Activated CD4-positive, CD25-positive, alpha-beta regulatory T cell treated with anti-CD3 and anti-CD28 coated beads, Interleukin-2, amount 50 U/mL, for 24 hours (primary cell): ENCODE results near the gene ITIH2.
A peak's percentile ranks its signal among the peaks of the same experiment; 100 is the strongest.
"Not testable (repeated sequence)": the region's sequence is repeated elsewhere in the genome, so short reads cannot be mapped to it uniquely, and the experiment has no call there.

Experiments
- ATAC-seq, 2 donors: fragments of 150-1000 bp; cut with Tn5 transposase; one replicate each; pipeline ENCODE4 v1.10.0; 2021; ENCODE audit warnings: mild to moderate bottlenecking in 1 of 2, moderate library complexity in 1 of 2

ITIH2 gene

GRCh38 chr10:7748637-7749036, 45.5 kb downstream of the ITIH2 start:
- not testable (repeated sequence) for ATAC-seq

- ATAC-seq = no peak
Observed at GRCh38 chr10:7750222-7750621, 47.1 kb downstream of the ITIH2 start.

GRCh38 chr10:7752251-7752650, 49.1 kb downstream of the ITIH2 start:
- no peak for ATAC-seq

GRCh38 chr10:7755103-7755502, 52.0 kb downstream of the ITIH2 start:
- ATAC-seq = no peak

GRCh38 chr10:7756360-7756992, 53.4 kb downstream of the ITIH2 start:
- no peak for ATAC-seq

GRCh38 chr10:7763929-7764328, 60.8 kb downstream of the ITIH2 start:
- no peak for ATAC-seq

- ATAC-seq = no peak
Observed at GRCh38 chr10:7766241-7766640, 63.1 kb downstream of the ITIH2 start.

- ATAC-seq = no peak
Observed at GRCh38 chr10:7767209-7767608, 64.1 kb downstream of the ITIH2 start.

- no peak for ATAC-seq
Observed at GRCh38 chr10:7768417-7768816, 65.3 kb downstream of the ITIH2 start.

- ATAC-seq = no peak
Observed at GRCh38 chr10:7773845-7774801, 71.0 kb downstream of the ITIH2 start.

- ATAC-seq = no peak
Observed at GRCh38 chr10:7776777-7777176, 73.7 kb downstream of the ITIH2 start.

GRCh38 chr10:7782194-7782593, 79.1 kb downstream of the ITIH2 start:
- ATAC-seq = not testable (repeated sequence)

- no peak for ATAC-seq
Observed at GRCh38 chr10:7786430-7786829, 83.3 kb downstream of the ITIH2 start.

- ATAC-seq = no peak
Observed at GRCh38 chr10:7787150-7787856, 84.2 kb downstream of the ITIH2 start.

- peak; percentile 94 to 95 for ATAC-seq
Observed at GRCh38 chr10:7787857-7788638, 84.9 kb downstream of the ITIH2 start, which contains the start of the genes ATP5F1C and KIN. Gene ATP5F1C (plus strand): TSS chr10:7788177. CDS start chr10:7788208, 31 bp downstream. Gene KIN (minus strand): TSS chr10:7787993. CDS start chr10:7787933, 60 bp downstream.

- ATAC-seq = no peak
Observed at GRCh38 chr10:7788639-7789286, 85.6 kb downstream of the ITIH2 start.

- ATAC-seq = no peak
Observed at GRCh38 chr10:7789390-7789789, 86.3 kb downstream of the ITIH2 start.

- ATAC-seq = no peak
Observed at GRCh38 chr10:7792541-7792940, 89.4 kb downstream of the ITIH2 start.

- no peak for ATAC-seq
Observed at GRCh38 chr10:7794251-7795026, 91.3 kb downstream of the ITIH2 start.

- no peak for ATAC-seq
Observed at GRCh38 chr10:7795605-7796004, 92.5 kb downstream of the ITIH2 start.

GRCh38 chr10:7797582-7797981, 94.5 kb downstream of the ITIH2 start:
- ATAC-seq = no peak
